Skin of body (tissue), 2 donors: Measurements from ENCODE around the gene CNTN1. TPM values are rescaled to one million over a fixed set of nuclear protein-coding genes. Genes with fewer than 3 reads are reported as not detected.

ENCODE experiments used
- DNase-seq: peaks from one replicate; lab custom pipeline; 2025; lab: John Stamatoyannopoulos, UW
- total RNA-seq: library from RNA; depleted of rRNA; stranded (reverse); fragments of >200 nt; gene quantifications from one replicate; pipeline ENCODE4 v1.2.3, GENCODE V29; 2014

CNTN1 gene
- total RNA-seq, 1 donor from 2014 or later = 28.9 TPM

GRCh38 chr12:40768125-40768864 lies 76.1 kb downstream of the CNTN1 start:
- no peak for DNase-seq

GRCh38 chr12:40769846-40770245 lies 77.6 kb downstream of the CNTN1 start:
- DNase-seq = no peak

GRCh38 chr12:40770781-40771180 lies 78.5 kb downstream of the CNTN1 start:
- no peak for DNase-seq

GRCh38 chr12:40775661-40776060 lies 83.4 kb downstream of the CNTN1 start:
- DNase-seq = peak; percentile 9

- DNase-seq = no peak
Measured at GRCh38 chr12:40784102-40784501, 91.9 kb downstream of the CNTN1 start.

GRCh38 chr12:40788276-40788675 lies 96.0 kb downstream of the CNTN1 start:
- no peak for DNase-seq

GRCh38 chr12:40792792-40793386 lies 100.7 kb downstream of the CNTN1 start:
- no peak for DNase-seq

GRCh38 chr12:40793471-40793870 lies 101.2 kb downstream of the CNTN1 start:
- DNase-seq = no peak

- DNase-seq = no peak
Measured at GRCh38 chr12:40794087-40794486, 101.8 kb downstream of the CNTN1 start.

- no peak for DNase-seq
Measured at GRCh38 chr12:40801082-40801481, 108.8 kb downstream of the CNTN1 start.

GRCh38 chr12:40801861-40802260 lies 109.6 kb downstream of the CNTN1 start:
- no peak for DNase-seq

- no peak for DNase-seq
Measured at GRCh38 chr12:40802656-40803055, 110.4 kb downstream of the CNTN1 start.

GRCh38 chr12:40819436-40820108 lies 127.3 kb downstream of the CNTN1 start:
- no peak for DNase-seq

- DNase-seq = no peak
Measured at GRCh38 chr12:40820794-40821484, 128.7 kb downstream of the CNTN1 start.

GRCh38 chr12:40825156-40825555 lies 132.9 kb downstream of the CNTN1 start:
- no peak for DNase-seq

GRCh38 chr12:40827683-40828592 lies 135.7 kb downstream of the CNTN1 start:
- DNase-seq = no peak

- DNase-seq = no peak
Measured at GRCh38 chr12:40828593-40828990, 136.4 kb downstream of the CNTN1 start.

- DNase-seq = no peak
Measured at GRCh38 chr12:40829738-40830144, 137.5 kb downstream of the CNTN1 start.

- DNase-seq = no peak
Measured at GRCh38 chr12:40831916-40832315, 139.7 kb downstream of the CNTN1 start.

- DNase-seq = no peak
Measured at GRCh38 chr12:40832668-40833067, 140.4 kb downstream of the CNTN1 start.

GRCh38 chr12:40833818-40834217 lies 141.6 kb downstream of the CNTN1 start:
- DNase-seq = no peak
